Caco-2 (cell line): Measurements from ENCODE around the gene NRN1L. TPM values are rescaled to one million over a fixed set of nuclear protein-coding genes. Genes with fewer than 3 reads are reported as not detected.

ENCODE experiments used
- BruUV-seq: library from RNA; stranded (reverse); fragments of 400-500 nt; replicated peaks from 2 replicates; lab custom pipeline; 2021; lab: Mats Ljungman, UMichigan
- CTCF ChIA-PET: fragments of 300-600 bp; sonication (Branson Sonifier 250); formaldehyde crosslinking; loops from one replicate; lab custom pipeline; 2022; ENCODE audit warnings: antibody characterized with exemption; lab: Charles Lee
- POLR2A ChIA-PET: fragments of 300-600 bp; sonication (Branson Sonifier 250); formaldehyde crosslinking; loops from one replicate; lab custom pipeline; 2022; ENCODE audit warnings: antibody characterized with exemption; lab: Charles Lee
- DNase-seq, 2 experiments: peaks; one replicate each; pipeline versions ENCODE4 v3.0.0 to v3.0.0-alpha.2; 2020 to 2022
- H3K27me3 ChIP-seq: replicated peaks from 2 replicates; pipeline ENCODE4 v1.6.0; 2011; ENCODE audit warnings: low read length; ENCODE audit not compliant: control insufficient read depth, insufficient read depth
- H3K36me3 ChIP-seq: 2 replicates; pipeline ENCODE4 v1.5.1; 2011; ENCODE audit warnings: low read length; ENCODE audit not compliant: control insufficient read depth, insufficient read depth
- H3K4me1 ChIP-seq: fragments of 250-450 bp; sonication (Bioruptor Pico); 2 replicates; pipeline ENCODE4 v1.5.1; 2020; ENCODE audit warnings: mild to moderate bottlenecking
- H3K4me3 ChIP-seq: 2 replicates; pipeline ENCODE4 v1.5.1; 2011; ENCODE audit warnings: low read depth, mild to moderate bottlenecking, control low read depth, low read length
- H3K9me3 ChIP-seq: fragments of 250-450 bp; sonication (Bioruptor Pico); 2 replicates; pipeline ENCODE4 v1.5.1; 2020; ENCODE audit warnings: mild to moderate bottlenecking, moderate library complexity
- H3K27ac Mint-ChIP-seq: one replicate; pipeline ENCODE4 v1.8.0; 2022; ENCODE audit warnings: mixed read lengths; ENCODE audit not compliant: unreplicated experiment
- H3K27me3 Mint-ChIP-seq: one replicate; pipeline ENCODE4 v1.8.0; 2022; ENCODE audit warnings: mixed read lengths; ENCODE audit not compliant: insufficient read depth, unreplicated experiment
- H3K36me3 Mint-ChIP-seq: one replicate; pipeline ENCODE4 v1.8.0; 2022; ENCODE audit warnings: mild to moderate bottlenecking, mixed read lengths; ENCODE audit not compliant: insufficient read depth, unreplicated experiment
- H3K4me1 Mint-ChIP-seq: one replicate; pipeline ENCODE4 v1.8.0; 2022; ENCODE audit warnings: low read depth, mixed read lengths; ENCODE audit not compliant: unreplicated experiment
- H3K4me3 Mint-ChIP-seq: one replicate; pipeline ENCODE4 v1.8.0; 2022; ENCODE audit warnings: mild to moderate bottlenecking, moderate library complexity, mixed read lengths; ENCODE audit not compliant: unreplicated experiment
- H3K9me3 Mint-ChIP-seq: one replicate; pipeline ENCODE4 v1.8.0; 2022; ENCODE audit warnings: mixed read lengths; ENCODE audit not compliant: unreplicated experiment
- CTCF ChIP-seq, 2 experiments: fragments of 200-600 bp in 1 of 2; IDR thresholded peaks; 1 replicate in 1 of 2; 2 replicates in 1 of 2; pipeline versions ENCODE4 v1.5.1 to v1.8.0; 2011 to 2022; ENCODE audit warnings: antibody characterized with exemption in 1 of 2, control low read depth in 1 of 2, inconsistent platforms in 1 of 2, low read depth in 1 of 2, low read length in 1 of 2, mild to moderate bottlenecking in 1 of 2, moderate library complexity in 1 of 2; ENCODE audit not compliant: insufficient read depth in 1 of 2, severe bottlenecking in 1 of 2, unreplicated experiment in 1 of 2
- intact Hi-C: fragments of 100-400 bp; cut with micrococcal nuclease; formaldehyde crosslinking; loops from one replicate; pipeline ENCODE4 v1.10.0; 2022; ENCODE audit not compliant: unreplicated experiment
- total RNA-seq: library from RNA; stranded (reverse); gene quantifications from 2 replicates; pipeline ENCODE4 v1.2.3, GENCODE V29; 2022

Gene NRN1L
- total RNA-seq, 1 experiment from 2014 or later, result 0.93 TPM

GRCh38 chr16:67935402-67936123 is 50.9 kb downstream of the NRN1L start:
- H3K36me3 ChIP-seq, result no peaks in the 10 kb centered on the region; the same call in 1 of the 2 replicates
- no peaks in the 10 kb centered on the region for H3K9me3 ChIP-seq
- no TSS peak for BruUV-seq
- intact Hi-C loops, result loop anchor here (1.0 to 10.0 kb wide), 5 partner anchors 33 to 411 kb away; partner anchors contain the start of genes CTCF, NUTF2, PSKH1 and RIPOR1
- TF ChIP-seq CTCF (IDR thresholded peaks at IDR 0.05; ENCODE audit: insufficient read depth in 1 of 2, low read depth in 1 of 2, low read length in 1 of 2, severe bottlenecking in 1 of 2, unreplicated experiment in 1 of 2), result no peak
- H3K4me3 ChIP-seq, result peak overlapping the region; percentile 87
- H3K4me1 Mint-ChIP-seq, result peaks cover 28% of the 10 kb centered on the region
- ChIA-PET POLR2A (interaction anchor here (0.5 to 3.1 kb wide), 21 partner anchors 9 to 394 kb away, joined by 3 to 14 read pairs (median 4); partner anchors contain the start of genes ACD, CTCF, DDX28 and DUS2), CTCF (interaction anchor here (0.7 to 4.2 kb wide), 17 partner anchors 8 to 507 kb away, joined by 3 to 47 read pairs (median 4); partner anchors contain the start of genes ACD, LCAT, NRN1L and RANBP10)
- peak overlapping the region; percentile 97 for H3K4me3 Mint-ChIP-seq
- H3K27me3 Mint-ChIP-seq, result no peaks in the 10 kb centered on the region
- H3K4me1 ChIP-seq, result peaks cover 16% of the 10 kb centered on the region
- H3K9me3 Mint-ChIP-seq, result no peaks in the 10 kb centered on the region
- peak; percentile 99 for DNase-seq
- peaks cover 81% of the 10 kb centered on the region for H3K36me3 Mint-ChIP-seq
- peak overlapping the region; percentile 95 for H3K27ac Mint-ChIP-seq
- H3K27me3 ChIP-seq, result no peaks in the 10 kb centered on the region

Other genes with a start within 250 kb of the NRN1L start
- 27.3 and 36.3 TPM in 2 replicates for gene CARMIL2, start 239.7 kb upstream of the NRN1L start, total RNA-seq
- gene ACD, start 224.6 kb upstream of the NRN1L start, total RNA-seq, result 38.6 and 46.1 TPM in 2 replicates
- gene PARD6A, start 223.9 kb upstream of the NRN1L start, total RNA-seq, result 7.1 and 8.4 TPM in 2 replicates
- 7.3 and 8.9 TPM in 2 replicates for gene ENKD1, start 218.1 kb upstream of the NRN1L start, total RNA-seq
- 0.34 and 0.53 TPM in 2 replicates for gene C16orf86, start 218.1 kb upstream of the NRN1L start, total RNA-seq
- 12.7 and 13.4 TPM in 2 replicates for gene GFOD2, start 165.6 kb upstream of the NRN1L start, total RNA-seq
- gene RANBP10, start 78.3 kb upstream of the NRN1L start, total RNA-seq, result 21.8 and 23.8 TPM in 2 replicates
- 0.84 and 0.91 TPM in 2 replicates for gene TSNAXIP1, start 78.0 kb upstream of the NRN1L start, total RNA-seq
- 46.8 and 50.5 TPM in 2 replicates for gene THAP11, start 42.6 kb upstream of the NRN1L start, total RNA-seq
- gene NUTF2, start 38.0 kb upstream of the NRN1L start, total RNA-seq, result 239 and 245 TPM in 2 replicates
- 70.9 and 80.1 TPM in 2 replicates for gene CENPT, start 37.2 kb upstream of the NRN1L start, total RNA-seq
- gene EDC4, start 11.8 kb upstream of the NRN1L start, total RNA-seq, result 124 and 139 TPM in 2 replicates
- gene PSKH1, start 8.4 kb downstream of the NRN1L start, total RNA-seq, result 35.1 and 41.3 TPM in 2 replicates
- gene CTRL, start 47.0 kb downstream of the NRN1L start, total RNA-seq, result 0.66 and 2.3 TPM in 2 replicates
- gene PSMB10, start 52.0 kb downstream of the NRN1L start, total RNA-seq, result 26.9 and 31.6 TPM in 2 replicates
- 26.3 and 33.3 TPM in 2 replicates for gene LCAT, start 59.2 kb downstream of the NRN1L start, total RNA-seq
- gene SLC12A4, start 83.8 kb downstream of the NRN1L start, total RNA-seq, result 97.0 and 107 TPM in 2 replicates
- not detected in 2 replicates for gene DPEP3, start 95.6 kb downstream of the NRN1L start, total RNA-seq
- not detected in 2 replicates for gene DPEP2, start 114.6 kb downstream of the NRN1L start, total RNA-seq
- gene DPEP2NB, start 131.0 kb downstream of the NRN1L start, total RNA-seq, result not detected in 2 replicates
- 15.9 and 17.1 TPM in 2 replicates for gene DDX28, start 138.3 kb downstream of the NRN1L start, total RNA-seq
- 33.6 and 37.4 TPM in 2 replicates for gene DUS2, start 138.4 kb downstream of the NRN1L start, total RNA-seq
- 40.0 and 43.9 TPM in 2 replicates for gene NFATC3, start 200.5 kb downstream of the NRN1L start, total RNA-seq